Brain microvascular endothelial cell (primary cell): Measurements from ENCODE around the gene MYH10.

Experiments used
- DNase-seq: peaks from one replicate; pipeline ENCODE4 v3.0.0-alpha.2; 2020
- H3K27ac ChIP-seq: fragments of 250-450 bp; sonication (Bioruptor Pico); 2 replicates; pipeline ENCODE4 v1.5.1; 2020; ENCODE audit warnings: mild to moderate bottlenecking, moderate library complexity
- H3K27me3 ChIP-seq: fragments of 250-450 bp; sonication (Bioruptor Pico); replicated peaks from 2 replicates; pipeline ENCODE4 v1.5.1; 2020; ENCODE audit warnings: mild to moderate bottlenecking
- H3K36me3 ChIP-seq: fragments of 250-450 bp; sonication (Bioruptor Pico); replicated peaks from 2 replicates; pipeline ENCODE4 v1.5.1; 2020; ENCODE audit warnings: mild to moderate bottlenecking
- H3K4me3 ChIP-seq: 2 replicates; pipeline ENCODE4 v1.5.1; 2011; ENCODE audit warnings: low read depth, mild to moderate bottlenecking, control low read depth, low read length, moderate library complexity
- CTCF ChIP-seq: IDR thresholded peaks from 2 replicates; pipeline ENCODE4 v1.5.1; 2011; ENCODE audit warnings: low read depth, mild to moderate bottlenecking, moderate library complexity, low read length, control low read depth, inconsistent platforms; ENCODE audit errors: missing control alignments
- in situ Hi-C: cut with HindIII; loops from 2 replicates; pipeline ENCODE4 v1.10.0; 2017; ENCODE audit warnings: low sequenced_read_pairs, low pct_ligation_motif_present

MYH10 gene

DNA sequence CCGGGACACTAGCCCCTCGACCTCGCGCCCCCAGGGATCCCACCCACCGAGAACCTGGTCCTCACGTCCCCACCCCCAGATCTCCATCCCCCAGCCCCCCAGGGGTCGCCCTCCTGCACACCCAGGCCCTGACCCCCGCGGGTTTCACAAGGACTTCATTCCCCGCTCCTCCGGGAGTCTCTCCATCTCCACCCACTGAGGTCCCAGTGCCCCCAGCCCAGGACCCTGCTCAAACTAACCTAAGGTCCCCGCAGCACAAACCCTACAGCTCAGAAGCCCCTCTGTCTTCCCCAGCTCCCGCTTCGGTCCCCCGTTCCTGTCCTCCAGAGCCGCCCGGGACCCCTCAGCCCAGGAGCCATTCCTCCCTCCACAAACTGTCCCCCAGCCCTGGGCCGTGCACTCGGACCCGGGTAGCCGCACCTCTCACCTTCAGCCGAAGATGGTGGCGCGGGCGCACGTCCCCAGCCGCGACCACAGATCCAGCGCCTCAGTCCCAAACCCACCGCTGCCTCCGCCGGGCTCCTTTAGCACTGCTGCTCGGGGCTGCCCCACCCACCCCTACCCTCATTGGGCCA lies at the start of gene MYH10:
MYH10 (minus strand) TSS at position 499 of the 575 bp plus-strand sequence. CDS start 7,479 bp downstream, outside the sequence.
- no peaks in the 10 kb centered on the region for H3K27me3 ChIP-seq
- peak within 1 kb of the TSS; percentile 44 for H3K27ac ChIP-seq
- in situ Hi-C loops: no loop called here
- peak within 1 kb of the TSS; percentile 90 for H3K4me3 ChIP-seq
- H3K36me3 ChIP-seq: no peaks in the 10 kb centered on the region
- no peak for DNase-seq
- TF ChIP-seq CTCF: peak; percentile 32

GRCh38 chr17:8679126-8679525 lies 48.6 kb upstream of the MYH10 start:
- TF ChIP-seq CTCF: no peak
- no peak for DNase-seq
- Histone ChIP-seq H3K27ac (no peak overlapping the region), H3K36me3 (no peaks in the 10 kb centered on the region), H3K4me3 (no peak overlapping the region), H3K27me3 (no peaks in the 10 kb centered on the region)
- in situ Hi-C loops: no loop called here

DNA sequence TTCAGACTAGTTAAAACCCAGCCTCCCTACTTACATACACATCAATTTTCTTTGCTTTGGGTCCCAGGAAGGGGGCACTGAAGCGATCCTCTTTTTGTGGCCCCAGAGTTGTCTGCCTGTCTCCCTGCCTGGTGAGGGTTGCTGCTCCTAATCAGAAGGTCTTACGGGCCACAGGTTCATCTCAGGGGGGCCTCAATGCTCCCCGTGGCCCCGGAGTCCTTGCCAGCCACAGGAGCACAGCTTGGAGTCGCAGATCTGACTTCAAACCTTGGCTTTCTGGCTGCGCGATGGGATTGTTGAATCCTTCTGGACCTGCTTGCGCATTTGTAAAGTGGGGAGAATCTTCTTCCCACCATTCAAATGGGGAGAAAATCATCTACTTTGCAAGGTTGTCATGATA lies 44.8 kb upstream of the MYH10 start:
- Histone ChIP-seq H3K27ac (peak overlapping the region; percentile 81), H3K36me3 (no peaks in the 10 kb centered on the region), H3K4me3 (no peak overlapping the region), H3K27me3 (no peaks in the 10 kb centered on the region)
- DNase-seq: no peak
- no peak for TF ChIP-seq CTCF
- in situ Hi-C loops: no loop called here

GRCh38 chr17:8674344-8675305 lies 44.1 kb upstream of the MYH10 start:
- peak; percentile 65 for DNase-seq
- TF ChIP-seq CTCF: no peak
- Histone ChIP-seq H3K27me3 (no peaks in the 10 kb centered on the region), H3K36me3 (no peaks in the 10 kb centered on the region), H3K27ac (peak overlapping the region; percentile 81), H3K4me3 (no peak overlapping the region)
- in situ Hi-C loops: no loop called here

DNA sequence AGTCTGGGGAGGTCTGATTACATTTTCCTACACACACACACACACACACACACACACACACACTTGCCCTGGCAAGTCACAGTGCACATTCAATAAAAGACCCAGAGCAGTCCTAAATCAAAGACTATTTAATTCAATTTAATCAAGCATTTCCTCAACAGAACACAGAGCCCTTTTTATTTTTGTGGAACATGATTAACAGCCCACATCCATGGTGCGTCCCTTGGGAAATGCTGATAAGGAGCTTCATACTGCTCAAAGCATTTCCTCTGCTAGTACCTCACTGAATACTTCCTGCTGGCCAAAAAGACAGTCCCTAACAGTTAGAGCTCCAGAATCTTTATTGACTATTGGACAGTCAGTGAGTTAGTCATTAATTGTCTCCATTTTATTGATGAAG lies 43.1 kb upstream of the MYH10 start:
- H3K36me3 ChIP-seq: no peaks in the 10 kb centered on the region
- TF ChIP-seq CTCF: no peak
- H3K27ac ChIP-seq: peak overlapping the region; percentile 81
- in situ Hi-C loops: no loop called here
- peak; percentile 90 for DNase-seq
- H3K4me3 ChIP-seq: no peak overlapping the region
- H3K27me3 ChIP-seq: no peaks in the 10 kb centered on the region
